Prostate gland (tissue), 2 donors: Measurements from ENCODE around the gene KCNN2.

ENCODE experiments used
- POLR2AphosphoS5 ChIP-seq: sonication (generic); formaldehyde crosslinking; IDR thresholded peaks from one replicate; pipeline ENCODE4 v1.6.1; 2017; ENCODE audit warnings: antibody characterized with exemption
- TF ChIP-seq, protein P1 (sequence below), 4 experiments: fragments of 200-600 bp in 2 of 4; fragments of 450-650 bp in 2 of 4; sonication (generic) in 2 of 4; IDR thresholded peaks; 1 replicate in 3 of 4; 2 replicates in 1 of 4; pipeline ENCODE4 v1.5.1; 2016 to 2019; ENCODE audit warnings: antibody characterized with exemption in 4 of 4, mild to moderate bottlenecking in 2 of 4, moderate library complexity in 2 of 4

GRCh38 chr5:114448481-114448880, 86.6 kb downstream of the KCNN2 start:
- TF ChIP-seq, protein P1, sequence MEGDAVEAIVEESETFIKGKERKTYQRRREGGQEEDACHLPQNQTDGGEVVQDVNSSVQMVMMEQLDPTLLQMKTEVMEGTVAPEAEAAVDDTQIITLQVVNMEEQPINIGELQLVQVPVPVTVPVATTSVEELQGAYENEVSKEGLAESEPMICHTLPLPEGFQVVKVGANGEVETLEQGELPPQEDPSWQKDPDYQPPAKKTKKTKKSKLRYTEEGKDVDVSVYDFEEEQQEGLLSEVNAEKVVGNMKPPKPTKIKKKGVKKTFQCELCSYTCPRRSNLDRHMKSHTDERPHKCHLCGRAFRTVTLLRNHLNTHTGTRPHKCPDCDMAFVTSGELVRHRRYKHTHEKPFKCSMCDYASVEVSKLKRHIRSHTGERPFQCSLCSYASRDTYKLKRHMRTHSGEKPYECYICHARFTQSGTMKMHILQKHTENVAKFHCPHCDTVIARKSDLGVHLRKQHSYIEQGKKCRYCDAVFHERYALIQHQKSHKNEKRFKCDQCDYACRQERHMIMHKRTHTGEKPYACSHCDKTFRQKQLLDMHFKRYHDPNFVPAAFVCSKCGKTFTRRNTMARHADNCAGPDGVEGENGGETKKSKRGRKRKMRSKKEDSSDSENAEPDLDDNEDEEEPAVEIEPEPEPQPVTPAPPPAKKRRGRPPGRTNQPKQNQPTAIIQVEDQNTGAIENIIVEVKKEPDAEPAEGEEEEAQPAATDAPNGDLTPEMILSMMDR (IDR thresholded peaks at IDR 0.05) = no peak
- TF ChIP-seq POLR2AphosphoS5 = no peak
